GM08714 (cell line): Measurements from ENCODE around the gene L3MBTL4.
"Not testable (repeated sequence)": the region's sequence is repeated elsewhere in the genome, so short reads cannot be mapped to it uniquely, and the experiment has no call there.

ENCODE experiments used
- H3K4me3 ChIP-seq: fragments of 200-500 bp; sonication (Bioruptor generic); 2 replicates; pipeline ENCODE4 v1.5.1; 2014; ENCODE audit warnings: mild to moderate bottlenecking, low read length, inconsistent platforms
- ZNF274 ChIP-seq: IDR thresholded peaks from 2 replicates; pipeline ENCODE4 v1.6.1; 2012; ENCODE audit warnings: mild to moderate bottlenecking, low read depth, low read length

Gene L3MBTL4

GRCh38 chr18:6139007-6139406, 275.7 kb downstream of the L3MBTL4 start:
- no peak overlapping the region for H3K4me3 ChIP-seq
- TF ChIP-seq ZNF274: no peak

- H3K4me3 ChIP-seq: not testable (repeated sequence)
Measured at GRCh38 chr18:6135901-6136300, 278.8 kb downstream of the L3MBTL4 start.

GRCh38 chr18:6135029-6135428, 279.7 kb downstream of the L3MBTL4 start:
- H3K4me3 ChIP-seq: not testable (repeated sequence)

- no peak for TF ChIP-seq ZNF274
- H3K4me3 ChIP-seq: no peak overlapping the region
Measured at GRCh38 chr18:6132751-6133368, 281.9 kb downstream of the L3MBTL4 start.

GRCh38 chr18:6120820-6121279, 293.9 kb downstream of the L3MBTL4 start:
- TF ChIP-seq ZNF274: no peak
- no peak overlapping the region for H3K4me3 ChIP-seq

GRCh38 chr18:6119761-6120160, 294.9 kb downstream of the L3MBTL4 start:
- TF ChIP-seq ZNF274: no peak
- no peak overlapping the region for H3K4me3 ChIP-seq

GRCh38 chr18:6118080-6118479, 296.6 kb downstream of the L3MBTL4 start:
- TF ChIP-seq ZNF274: no peak
- no peak overlapping the region for H3K4me3 ChIP-seq

- no peak overlapping the region for H3K4me3 ChIP-seq
- TF ChIP-seq ZNF274: no peak
Measured at GRCh38 chr18:6115710-6116109, 299.0 kb downstream of the L3MBTL4 start.

GRCh38 chr18:6113650-6114049, 301.1 kb downstream of the L3MBTL4 start:
- TF ChIP-seq ZNF274: no peak
- H3K4me3 ChIP-seq: no peak overlapping the region

GRCh38 chr18:6111726-6112125, 303.0 kb downstream of the L3MBTL4 start:
- H3K4me3 ChIP-seq: no peak overlapping the region
- no peak for TF ChIP-seq ZNF274

GRCh38 chr18:6109743-6110142, 305.0 kb downstream of the L3MBTL4 start:
- TF ChIP-seq ZNF274: no peak
- no peak overlapping the region for H3K4me3 ChIP-seq

GRCh38 chr18:6107794-6108193, 306.9 kb downstream of the L3MBTL4 start:
- H3K4me3 ChIP-seq: no peak overlapping the region
- no peak for TF ChIP-seq ZNF274

GRCh38 chr18:6106091-6106685, 308.5 kb downstream of the L3MBTL4 start:
- TF ChIP-seq ZNF274: no peak
- H3K4me3 ChIP-seq: no peak overlapping the region

- TF ChIP-seq ZNF274: no peak
- no peak overlapping the region for H3K4me3 ChIP-seq
Measured at GRCh38 chr18:6103741-6104140, 311.0 kb downstream of the L3MBTL4 start.

GRCh38 chr18:6096730-6097129, 318.0 kb downstream of the L3MBTL4 start:
- H3K4me3 ChIP-seq: no peak overlapping the region
- TF ChIP-seq ZNF274: no peak

- TF ChIP-seq ZNF274: no peak
- no peak overlapping the region for H3K4me3 ChIP-seq
Measured at GRCh38 chr18:6088432-6088831, 326.3 kb downstream of the L3MBTL4 start.
